Esophagus squamous epithelium (tissue), 4 donors: ENCODE data around the gene TBX10.

ENCODE experiments used
- POLR2A ChIP-seq, 4 donors: fragments of 450-650 bp; IDR thresholded peaks; one replicate each; pipeline ENCODE4 v1.6.1; 2017; ENCODE audit warnings: antibody characterized with exemption in 4 of 4, mild to moderate bottlenecking in 4 of 4, moderate library complexity in 3 of 4
- TF ChIP-seq, protein P1 (sequence below), 6 experiments: fragments of 450-650 bp in 4 of 6; fragments of 200-600 bp in 2 of 6; sonication (generic) in 2 of 6; IDR thresholded peaks; one replicate each; pipeline ENCODE4 v1.5.1; 2016 to 2019; ENCODE audit warnings: antibody characterized with exemption in 6 of 6, mild to moderate bottlenecking in 4 of 6, moderate library complexity in 4 of 6

DNA sequence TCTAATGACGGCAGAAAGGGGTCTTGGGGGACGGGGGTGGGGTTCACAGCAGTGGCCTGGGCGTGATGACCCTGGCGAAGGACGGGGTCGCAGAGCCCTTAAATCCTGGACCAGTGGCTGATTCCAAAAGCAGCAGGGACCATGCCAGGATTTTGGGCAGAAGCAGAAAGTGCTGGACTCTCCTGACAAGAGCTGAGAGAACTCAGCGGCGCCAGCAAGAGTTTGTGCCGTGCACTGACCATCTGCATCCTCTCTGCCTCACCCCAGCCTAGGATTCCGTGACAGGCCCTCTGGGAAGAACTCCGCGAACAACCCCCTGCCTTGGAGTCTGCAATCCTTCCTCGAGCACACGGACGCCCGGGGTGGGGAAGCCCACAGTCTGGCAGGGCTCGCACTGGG, 33.5 kb downstream of the TBX10 start:
- TF ChIP-seq, protein P1, sequence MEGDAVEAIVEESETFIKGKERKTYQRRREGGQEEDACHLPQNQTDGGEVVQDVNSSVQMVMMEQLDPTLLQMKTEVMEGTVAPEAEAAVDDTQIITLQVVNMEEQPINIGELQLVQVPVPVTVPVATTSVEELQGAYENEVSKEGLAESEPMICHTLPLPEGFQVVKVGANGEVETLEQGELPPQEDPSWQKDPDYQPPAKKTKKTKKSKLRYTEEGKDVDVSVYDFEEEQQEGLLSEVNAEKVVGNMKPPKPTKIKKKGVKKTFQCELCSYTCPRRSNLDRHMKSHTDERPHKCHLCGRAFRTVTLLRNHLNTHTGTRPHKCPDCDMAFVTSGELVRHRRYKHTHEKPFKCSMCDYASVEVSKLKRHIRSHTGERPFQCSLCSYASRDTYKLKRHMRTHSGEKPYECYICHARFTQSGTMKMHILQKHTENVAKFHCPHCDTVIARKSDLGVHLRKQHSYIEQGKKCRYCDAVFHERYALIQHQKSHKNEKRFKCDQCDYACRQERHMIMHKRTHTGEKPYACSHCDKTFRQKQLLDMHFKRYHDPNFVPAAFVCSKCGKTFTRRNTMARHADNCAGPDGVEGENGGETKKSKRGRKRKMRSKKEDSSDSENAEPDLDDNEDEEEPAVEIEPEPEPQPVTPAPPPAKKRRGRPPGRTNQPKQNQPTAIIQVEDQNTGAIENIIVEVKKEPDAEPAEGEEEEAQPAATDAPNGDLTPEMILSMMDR (IDR thresholded peaks at IDR 0.05) = no peak
- TF ChIP-seq POLR2A (IDR thresholded peaks at IDR 0.05) = no peak
